MM.1S (cell line): ENCODE data around the gene AP5S1.

Experiments
- DNase-seq: peaks from one replicate; pipeline ENCODE4 v3.0.0-alpha.2; 2015
- H2AFZ ChIP-seq: fragments of 300-600 bp; sonication (generic); 2 replicates; pipeline ENCODE4 v1.6.0; 2016; ENCODE audit warnings: antibody characterized with exemption, low read length
- H3F3A ChIP-seq: fragments of 300-600 bp; sonication (generic); 2 replicates; pipeline ENCODE4 v1.6.1; 2016; ENCODE audit warnings: mild to moderate bottlenecking, antibody characterized with exemption, low read length, moderate library complexity, mixed read lengths; ENCODE audit not compliant: insufficient read depth
- H3K27ac ChIP-seq: fragments of 300-600 bp; sonication (generic); 2 replicates; pipeline ENCODE4 v1.5.1; 2016; ENCODE audit warnings: mild to moderate bottlenecking, low read length
- H3K27me3 ChIP-seq: fragments of 300-600 bp; sonication (generic); replicated peaks from 2 replicates; pipeline ENCODE4 v1.6.0; 2016; ENCODE audit warnings: low read length; ENCODE audit not compliant: insufficient read depth
- H3K36me3 ChIP-seq: fragments of 300-600 bp; sonication (generic); replicated peaks from 2 replicates; pipeline ENCODE4 v1.6.1; 2016; ENCODE audit warnings: mild to moderate bottlenecking, low read length, mixed read lengths; ENCODE audit not compliant: insufficient read depth
- H3K4me1 ChIP-seq: fragments of 300-600 bp; sonication (generic); 2 replicates; pipeline ENCODE4 v1.6.1; 2016; ENCODE audit warnings: low read length, mixed read lengths
- H3K4me2 ChIP-seq: fragments of 300-600 bp; sonication (generic); 2 replicates; pipeline ENCODE4 v1.6.0; 2016; ENCODE audit warnings: low read depth, low read length
- H3K4me3 ChIP-seq: fragments of 300-600 bp; sonication (generic); 2 replicates; pipeline ENCODE4 v1.5.1; 2016; ENCODE audit warnings: low read length, mixed read lengths
- H3K79me2 ChIP-seq: fragments of 300-600 bp; sonication (generic); 2 replicates; pipeline ENCODE4 v1.6.1; 2016; ENCODE audit warnings: mixed run types, low read length, mixed read lengths
- H3K9ac ChIP-seq: fragments of 300-600 bp; sonication (generic); 2 replicates; pipeline ENCODE4 v1.6.1; 2016; ENCODE audit warnings: low read length, mixed read lengths
- H3K9me2 ChIP-seq: fragments of 300-600 bp; sonication (generic); replicated peaks from 2 replicates; pipeline ENCODE4 v1.6.1; 2016; ENCODE audit warnings: mild to moderate bottlenecking, low read length, mixed read lengths; ENCODE audit not compliant: insufficient read depth
- H3K9me3 ChIP-seq: fragments of 300-600 bp; sonication (generic); replicated peaks from 2 replicates; pipeline ENCODE4 v1.6.1; 2016; ENCODE audit warnings: mild to moderate bottlenecking, low read length, mixed read lengths; ENCODE audit not compliant: insufficient read depth
- H4K20me1 ChIP-seq: fragments of 300-600 bp; sonication (generic); 2 replicates; pipeline ENCODE4 v1.6.1; 2016; ENCODE audit warnings: mild to moderate bottlenecking, low read length, moderate library complexity, mixed read lengths; ENCODE audit not compliant: insufficient read depth
- CTCF ChIP-seq: fragments of 300-600 bp; sonication (generic); IDR thresholded peaks from 2 replicates; pipeline ENCODE4 v1.5.1; 2016; ENCODE audit warnings: antibody characterized with exemption, low read length, mixed read lengths
- EZH2 ChIP-seq: fragments of 300-600 bp; sonication (generic); optimal IDR thresholded peaks from 2 replicates; pipeline ENCODE3; 2017; ENCODE audit warnings: low read depth, mild to moderate bottlenecking, antibody characterized with exemption, low read length, mixed read lengths
- EZH2phosphoT487 ChIP-seq: fragments of 300-600 bp; sonication (generic); IDR thresholded peaks from 2 replicates; pipeline ENCODE4 v1.6.1; 2018; ENCODE audit warnings: antibody characterized with exemption, low read length

The AP5S1 gene

GRCh38 chr20:3871550-3872265 lies 51.4 kb downstream of the AP5S1 start:
- Histone ChIP-seq H3K4me1 (no peaks in the 10 kb centered on the region), H3F3A (no peaks in the 10 kb centered on the region), H2AFZ (no peak overlapping the region), H3K4me3 (no peak overlapping the region), H3K9me3 (no peaks in the 10 kb centered on the region), H3K36me3 (no peaks in the 10 kb centered on the region), H3K27ac (no peak overlapping the region), H3K9me2 (no peaks in the 10 kb centered on the region), H3K9ac (no peak overlapping the region), H4K20me1 (no peaks in the 10 kb centered on the region), H3K4me2 (no peak overlapping the region), H3K79me2 (no peaks in the 10 kb centered on the region), H3K27me3 (no peaks in the 10 kb centered on the region)
- TF ChIP-seq EZH2 (no peak), EZH2phosphoT487 (no peak), CTCF (no peak)
- no peak for DNase-seq

DNA sequence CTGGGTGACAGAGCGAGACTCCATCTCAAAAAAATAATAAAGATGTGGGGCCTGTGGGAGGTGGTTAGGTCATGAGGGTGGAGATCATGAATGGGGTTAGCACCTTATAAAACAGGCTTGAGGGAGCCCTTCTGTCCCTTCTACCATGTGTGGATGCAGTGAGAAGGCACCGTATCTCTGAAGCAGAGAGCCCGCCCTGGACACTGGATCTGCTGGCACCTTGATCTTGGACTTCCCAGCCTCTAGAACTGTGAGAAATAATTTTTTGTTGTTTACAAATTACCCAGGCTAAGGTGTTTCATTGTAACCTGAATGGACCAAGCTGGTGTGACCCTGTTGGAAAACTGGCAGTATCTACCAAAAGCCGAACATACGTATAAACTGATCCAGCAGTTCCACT lies 53.2 kb downstream of the AP5S1 start:
- no peaks in the 10 kb centered on the region for H3K79me2 ChIP-seq
- DNase-seq, result no peak
- H3K36me3 ChIP-seq, result no peaks in the 10 kb centered on the region
- no peaks in the 10 kb centered on the region for H3K27me3 ChIP-seq
- no peak overlapping the region for H3K4me2 ChIP-seq
- no peak overlapping the region for H3K27ac ChIP-seq
- TF ChIP-seq CTCF (no peak), EZH2phosphoT487 (no peak), EZH2 (no peak)
- H4K20me1 ChIP-seq, result no peaks in the 10 kb centered on the region
- H3K9ac ChIP-seq, result no peak overlapping the region
- no peaks in the 10 kb centered on the region for H3K4me1 ChIP-seq
- H3F3A ChIP-seq, result no peaks in the 10 kb centered on the region
- no peak overlapping the region for H3K4me3 ChIP-seq
- no peak overlapping the region for H2AFZ ChIP-seq
- no peaks in the 10 kb centered on the region for H3K9me2 ChIP-seq
- H3K9me3 ChIP-seq, result no peaks in the 10 kb centered on the region

- no peaks in the 10 kb centered on the region for H3K27me3 ChIP-seq
- H3K9me3 ChIP-seq, result no peaks in the 10 kb centered on the region
- no peaks in the 10 kb centered on the region for H3K79me2 ChIP-seq
- no peaks in the 10 kb centered on the region for H3K9me2 ChIP-seq
- TF ChIP-seq CTCF, result no peak
- TF ChIP-seq EZH2, result no peak
- TF ChIP-seq EZH2phosphoT487, result no peak
- H3F3A ChIP-seq, result no peaks in the 10 kb centered on the region
- no peaks in the 10 kb centered on the region for H3K4me1 ChIP-seq
- H4K20me1 ChIP-seq, result no peaks in the 10 kb centered on the region
- no peak overlapping the region for H3K27ac ChIP-seq
- no peak overlapping the region for H2AFZ ChIP-seq
- DNase-seq, result no peak
- H3K36me3 ChIP-seq, result no peaks in the 10 kb centered on the region
- H3K4me2 ChIP-seq, result no peak overlapping the region
- H3K4me3 ChIP-seq, result no peak overlapping the region
- no peak overlapping the region for H3K9ac ChIP-seq
These were observed 54.0 kb downstream of the AP5S1 start for GRCh38 chr20:3874194-3874844.
